Measurements from ENCODE around the gene ZNF300.
A peak's percentile ranks its signal among the peaks of the same experiment; 100 is the strongest.
"Not testable (repeated sequence)": the region's sequence is repeated elsewhere in the genome, so short reads cannot be mapped to it uniquely, and the experiment has no call there.

ZNF300 gene

GRCh38 chr5:150860246-150860821 lies 44.4 kb downstream of the ZNF300 start:
- no peak for TF ChIP-seq CTCF (IDR thresholded peaks at IDR 0.05; ENCODE audit: borderline replicate concordance, insufficient read depth, low read depth, low read length)
- no peak overlapping the region for H3K4me3 ChIP-seq (ENCODE audit: low read depth, low read length)

GRCh38 chr5:150856700-150857099 lies 48.1 kb downstream of the ZNF300 start:
- H3K4me3 ChIP-seq (ENCODE audit: low read depth, low read length): not testable (repeated sequence)

- no peak overlapping the region for H3K4me3 ChIP-seq (ENCODE audit: low read depth, low read length)
- no peak for TF ChIP-seq CTCF (IDR thresholded peaks at IDR 0.05; ENCODE audit: borderline replicate concordance, insufficient read depth, low read depth, low read length)
Observed at GRCh38 chr5:150853561-150853960, 51.2 kb downstream of the ZNF300 start.

- TF ChIP-seq CTCF (IDR thresholded peaks at IDR 0.05; ENCODE audit: borderline replicate concordance, insufficient read depth, low read depth, low read length): no peak
- H3K4me3 ChIP-seq (ENCODE audit: low read depth, low read length): no peak overlapping the region
Observed at GRCh38 chr5:150851039-150851438, 53.7 kb downstream of the ZNF300 start.

GRCh38 chr5:150848271-150848670 lies 56.5 kb downstream of the ZNF300 start:
- TF ChIP-seq CTCF (IDR thresholded peaks at IDR 0.05; ENCODE audit: borderline replicate concordance, insufficient read depth, low read depth, low read length): no peak
- H3K4me3 ChIP-seq (ENCODE audit: low read depth, low read length): no peak overlapping the region

GRCh38 chr5:150847334-150847695 lies 57.5 kb downstream of the ZNF300 start:
- no peak overlapping the region for H3K4me3 ChIP-seq (ENCODE audit: low read depth, low read length)
- no peak for TF ChIP-seq CTCF (IDR thresholded peaks at IDR 0.05; ENCODE audit: borderline replicate concordance, insufficient read depth, low read depth, low read length)

GRCh38 chr5:150846654-150847333 lies 58.0 kb downstream of the ZNF300 start:
- H3K4me3 ChIP-seq (ENCODE audit: low read depth, low read length): peak overlapping the region; percentile 29
- TF ChIP-seq CTCF (IDR thresholded peaks at IDR 0.05; ENCODE audit: borderline replicate concordance, insufficient read depth, low read depth, low read length): peak; percentile 41; the same call in 1 of the 2 replicates

GRCh38 chr5:150846308-150846653 lies 58.5 kb downstream of the ZNF300 start, which contains the start of gene IRGM:
Gene IRGM (plus strand): TSS chr5:150846521. CDS start chr5:150848124, 1,603 bp downstream.
- peak within 1 kb of the TSS; percentile 29 for H3K4me3 ChIP-seq (ENCODE audit: low read depth, low read length)

GRCh38 chr5:150845185-150845859 lies 59.5 kb downstream of the ZNF300 start:
- H3K4me3 ChIP-seq (ENCODE audit: low read depth, low read length): not testable (repeated sequence)
